Measurements from ENCODE around the gene DVL1.
"Not testable (repeated sequence)": the region's sequence is repeated elsewhere in the genome, so short reads cannot be mapped to it uniquely, and the experiment has no call there.

DVL1 gene

DNA sequence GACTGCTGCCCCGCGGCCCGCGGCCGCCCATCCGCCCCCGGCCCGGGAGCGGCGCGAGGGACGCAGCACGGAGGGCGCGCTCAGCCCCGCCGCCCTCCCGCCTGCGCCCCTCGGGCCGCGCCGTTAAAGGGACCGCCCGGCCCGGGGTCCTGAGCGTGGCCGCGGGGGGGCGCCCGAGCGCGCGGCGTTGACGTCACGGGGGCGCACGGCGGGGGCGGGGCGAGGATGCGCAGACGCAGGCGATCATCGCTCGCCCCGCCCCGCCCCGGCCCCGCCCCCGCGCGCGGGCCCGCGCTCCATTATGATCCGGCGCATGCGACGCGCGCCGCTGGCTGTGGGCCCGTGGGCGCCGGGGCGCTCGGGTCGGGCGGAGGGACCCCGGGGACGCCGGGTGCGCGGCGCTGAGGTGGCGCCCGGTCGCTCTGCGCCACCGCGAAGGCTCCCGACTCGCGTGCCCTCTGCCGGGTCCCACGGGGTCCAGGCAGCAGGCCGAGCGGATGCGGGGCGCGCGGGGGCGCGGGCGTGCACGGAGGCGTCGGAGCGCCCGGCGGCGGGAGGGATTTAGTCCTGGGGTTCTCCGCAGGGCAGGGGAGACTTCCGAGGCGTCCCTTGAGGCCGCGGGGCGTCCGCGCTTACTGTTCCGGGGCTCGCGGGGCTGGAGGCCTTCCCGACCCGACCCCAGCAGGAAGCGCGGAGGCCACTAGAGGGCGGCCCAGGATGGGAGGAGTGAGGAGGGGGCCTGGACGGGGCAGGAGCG is at the start of gene DVL1:
Gene DVL1, minus strand, starts transcription at position 163 of the 757 bp plus-strand sequence. CDS start 353 bp downstream, outside the sequence.
- peak; percentile 66 for DNase-seq

DNA sequence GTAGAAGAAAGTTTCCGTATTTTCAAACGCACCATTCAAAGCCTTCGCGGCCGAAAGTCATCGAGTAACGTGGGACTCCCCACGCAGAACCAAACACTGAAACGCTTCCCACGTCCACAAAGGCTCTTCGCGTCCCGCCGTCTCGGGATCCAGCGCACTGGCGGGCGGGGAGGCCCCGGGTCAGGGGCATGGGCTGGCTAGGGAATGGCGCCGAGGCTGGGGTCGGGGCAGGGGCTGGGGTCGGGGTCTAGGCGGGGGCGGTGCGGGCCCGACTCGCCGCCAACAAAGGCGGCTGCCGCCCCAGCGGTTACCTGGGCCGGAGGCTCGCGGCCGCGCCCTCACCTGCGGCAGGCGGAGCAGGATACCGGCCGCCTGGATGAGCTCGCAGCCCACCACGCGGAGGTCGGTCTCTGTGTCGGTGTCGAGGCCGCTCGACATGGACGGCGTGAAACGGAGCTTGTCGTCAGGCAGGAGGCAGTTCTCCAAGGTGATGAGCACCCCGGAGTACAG is 49.5 kb upstream of the DVL1 start:
- peak; percentile 46 for DNase-seq

DNA sequence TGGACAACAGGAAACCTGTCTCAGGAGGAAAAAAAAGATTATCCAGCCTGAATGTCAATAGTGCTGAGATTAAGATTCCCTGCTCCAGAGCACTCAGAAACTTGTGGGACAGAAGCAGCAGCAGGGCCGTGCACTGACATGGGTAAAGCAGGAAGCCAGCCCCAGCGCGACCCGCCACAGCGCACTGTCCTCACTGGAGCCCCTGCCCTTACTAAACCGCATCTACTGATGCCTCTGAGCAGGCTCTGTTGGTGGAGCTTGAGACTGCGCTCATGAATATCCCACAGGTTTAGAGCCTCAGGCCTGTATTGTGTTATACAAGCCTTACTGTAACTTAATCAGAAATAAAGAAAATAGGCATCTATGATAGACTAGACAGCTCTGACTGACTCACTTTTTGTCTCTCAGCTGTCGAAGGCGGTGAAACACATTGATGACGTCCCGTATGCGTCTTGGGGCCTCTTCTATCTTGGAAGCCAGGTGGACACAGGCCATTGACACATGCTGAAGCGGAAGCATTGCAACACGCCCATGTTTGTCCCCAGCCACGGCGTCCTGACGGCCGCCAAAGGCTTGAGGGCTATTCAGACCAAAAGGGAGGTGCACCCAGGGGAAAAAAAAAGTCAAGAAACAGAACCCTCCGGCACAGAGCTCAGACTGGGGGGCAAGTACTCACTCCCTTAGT is 48.8 kb upstream of the DVL1 start:
- peak; percentile 18 for DNase-seq

DNA sequence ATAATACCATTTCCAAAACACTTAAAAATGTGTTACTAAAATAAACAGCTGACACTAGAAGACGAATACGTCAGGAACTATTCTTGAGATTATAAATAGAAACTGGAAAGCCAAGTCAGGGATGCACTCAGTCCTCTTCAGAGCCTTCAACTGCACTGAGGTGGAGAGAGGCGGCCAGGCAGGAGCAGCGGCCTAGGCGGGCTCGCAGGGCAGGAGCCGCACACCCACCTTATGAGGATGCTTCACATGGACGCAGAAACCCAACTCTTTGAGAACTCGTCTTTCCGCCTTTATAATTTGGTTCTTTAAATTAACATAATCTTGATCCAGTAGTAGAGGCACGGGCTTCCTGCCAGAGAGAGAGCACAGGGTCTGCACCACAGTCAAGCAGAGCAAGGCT is 45.9 kb upstream of the DVL1 start:
- no peak for DNase-seq

DNA sequence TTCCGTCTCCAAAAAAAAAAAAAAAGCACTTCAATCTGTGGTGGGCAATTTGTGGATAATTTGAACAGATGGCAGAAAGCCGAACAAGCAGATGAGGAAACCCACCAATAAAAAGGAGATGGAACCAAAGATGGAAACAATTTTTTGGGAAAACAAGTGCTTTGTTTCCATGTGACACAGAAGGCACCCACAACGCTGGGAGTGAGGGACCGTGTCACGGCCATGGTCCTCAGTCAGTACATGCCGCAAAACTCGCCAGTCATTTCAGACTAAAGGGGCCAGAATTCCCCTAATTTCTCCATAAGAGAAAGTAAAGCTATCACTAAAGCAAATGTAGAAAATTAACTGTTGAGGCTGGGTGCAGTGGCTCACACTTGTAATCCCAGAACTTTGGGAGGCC is 44.9 kb upstream of the DVL1 start:
- no peak for DNase-seq

DNA sequence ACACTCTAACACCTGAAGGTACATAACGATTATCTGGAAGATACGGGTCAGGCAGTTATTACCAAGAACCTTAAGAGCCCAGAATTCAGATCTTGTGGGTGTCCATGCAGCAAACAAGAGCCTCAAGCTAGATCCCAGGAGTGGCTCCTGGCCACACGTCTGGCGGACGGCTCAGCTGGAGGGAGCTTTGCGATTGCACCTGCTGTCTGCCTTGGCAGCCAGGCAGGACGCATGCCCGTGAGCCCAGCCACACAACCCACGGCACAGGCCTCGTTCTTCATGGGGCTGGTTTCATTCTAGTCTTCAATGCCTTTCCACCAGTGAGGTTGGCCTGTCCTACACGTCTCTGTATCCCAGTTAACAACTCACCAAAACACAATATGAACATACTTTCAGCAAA is 44.2 kb upstream of the DVL1 start:
- DNase-seq, result no peak

DNA sequence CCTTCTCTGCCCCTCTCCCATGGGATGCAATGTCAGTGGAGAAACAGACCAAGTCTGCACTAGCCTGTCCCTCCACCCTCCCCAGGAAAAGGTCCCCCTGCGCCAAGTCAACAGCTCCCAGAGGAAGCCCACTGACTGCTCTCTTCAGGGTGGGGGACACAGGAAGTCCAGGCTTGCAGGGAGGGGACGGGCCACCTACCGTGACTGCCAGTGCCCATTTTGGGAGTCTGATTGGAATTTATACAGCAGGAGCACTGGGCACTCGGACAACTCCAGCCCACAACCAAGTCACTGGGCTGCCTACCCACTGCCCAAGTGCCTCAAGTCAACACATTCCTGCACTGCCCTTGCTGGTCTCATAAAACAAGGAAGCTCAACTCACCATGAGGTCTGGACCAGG is 43.8 kb upstream of the DVL1 start:
- DNase-seq, result no peak

DNA sequence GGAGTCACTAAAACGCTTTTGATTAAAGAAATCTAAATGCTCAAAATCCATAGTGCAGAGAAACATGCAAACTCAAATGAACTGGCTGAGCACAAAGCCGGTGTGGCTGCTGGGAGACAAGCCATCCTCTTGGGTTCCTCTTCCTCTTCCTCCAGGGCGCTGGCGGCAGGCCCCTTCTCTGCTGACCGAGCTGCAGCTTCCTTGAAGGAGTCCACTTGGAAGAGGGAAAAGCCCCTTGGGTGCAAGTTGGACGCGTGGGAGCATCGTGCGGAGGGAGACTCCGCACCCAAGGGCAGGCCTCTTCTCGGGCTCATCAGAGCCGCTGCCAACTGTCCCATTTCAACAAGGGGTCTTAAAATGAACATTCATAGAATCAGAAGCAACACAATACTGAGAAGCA is 42.0 kb upstream of the DVL1 start:
- no peak for DNase-seq

DNA sequence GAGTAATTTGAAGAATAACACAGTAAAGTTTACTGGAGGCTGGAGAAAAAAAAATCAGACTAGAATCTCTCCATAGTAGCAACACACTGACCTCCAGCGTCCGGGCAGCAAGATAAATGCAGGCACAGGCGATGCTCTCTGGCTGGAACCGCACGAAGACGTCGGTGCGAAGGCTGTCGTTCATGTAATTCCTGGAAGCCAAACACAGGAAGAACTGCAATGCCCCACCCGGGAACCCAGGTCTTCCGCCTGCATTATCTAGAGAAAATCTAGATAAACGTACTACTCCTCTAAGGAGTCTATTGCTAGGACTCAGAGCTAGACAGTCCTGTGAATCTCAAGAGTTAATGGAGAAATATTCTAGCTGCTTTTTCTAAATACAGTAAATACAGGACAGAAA is 41.5 kb upstream of the DVL1 start:
- DNase-seq, result no peak

DNA sequence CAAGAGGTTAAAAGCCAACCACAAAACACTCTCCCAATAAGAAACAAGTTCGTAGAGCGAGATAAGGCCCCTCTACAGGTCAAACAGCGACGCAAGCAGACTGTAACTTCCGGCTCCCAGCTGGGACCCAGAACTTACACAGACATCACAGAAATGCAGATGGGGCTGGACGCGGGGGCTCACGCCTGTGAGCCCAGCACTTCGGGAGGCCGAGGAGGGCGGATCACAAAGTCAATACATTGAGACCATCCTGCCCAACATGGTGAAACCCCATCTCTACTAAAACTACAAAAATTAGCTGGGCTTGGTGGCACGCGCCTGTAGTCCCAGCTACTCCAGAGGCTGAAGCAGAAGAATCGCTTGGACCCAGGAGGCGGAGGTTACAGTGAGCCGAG is 38.9 kb upstream of the DVL1 start:
- DNase-seq, result no peak

DNA sequence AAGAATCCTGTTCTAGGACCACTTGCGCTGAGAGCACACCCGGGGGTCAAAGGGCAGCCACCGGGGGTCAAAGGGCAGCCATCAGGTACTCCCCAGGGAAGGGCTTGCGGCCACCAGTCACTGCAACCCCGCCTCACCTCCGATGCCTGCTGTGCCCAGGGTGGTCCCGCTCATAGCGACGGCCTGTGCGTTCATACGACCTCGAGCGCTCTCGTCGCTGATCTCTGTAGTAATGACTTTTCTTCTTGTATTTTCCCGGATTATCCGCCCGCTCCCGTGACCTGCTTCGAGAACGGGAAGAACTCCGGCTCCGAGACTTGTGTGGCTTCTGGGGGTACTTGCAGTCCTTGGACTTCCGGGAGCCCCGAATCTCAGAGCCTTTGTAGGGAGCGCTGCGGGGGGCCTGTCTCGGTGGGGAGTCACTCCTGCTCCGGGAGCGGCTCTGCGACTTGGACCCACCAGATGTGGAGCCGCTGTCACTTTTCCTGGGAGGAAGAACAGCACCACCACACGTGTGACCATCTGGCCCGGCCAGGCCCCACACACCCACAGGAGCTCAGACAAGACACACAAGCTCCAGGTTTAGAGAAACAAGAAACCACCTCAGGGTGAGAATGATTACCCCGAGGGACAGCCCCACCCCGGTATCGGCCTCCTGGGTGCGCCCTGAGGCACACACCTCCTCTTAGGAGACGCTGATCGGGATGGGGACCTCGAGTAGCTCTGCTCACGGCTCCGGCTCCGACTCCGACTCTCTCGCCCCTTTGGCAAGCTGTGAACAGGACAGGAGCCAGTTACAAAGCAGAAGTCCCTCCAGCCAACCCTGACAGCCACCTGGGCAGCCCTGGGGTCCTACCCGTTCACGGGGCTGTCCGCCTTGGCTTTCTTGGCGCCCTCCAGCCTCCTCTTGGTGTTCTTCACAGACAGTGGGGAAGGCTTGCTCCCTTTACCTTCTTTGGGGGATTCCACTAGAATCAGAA is 38.2 kb upstream of the DVL1 start:
- DNase-seq, result no peak

DNA sequence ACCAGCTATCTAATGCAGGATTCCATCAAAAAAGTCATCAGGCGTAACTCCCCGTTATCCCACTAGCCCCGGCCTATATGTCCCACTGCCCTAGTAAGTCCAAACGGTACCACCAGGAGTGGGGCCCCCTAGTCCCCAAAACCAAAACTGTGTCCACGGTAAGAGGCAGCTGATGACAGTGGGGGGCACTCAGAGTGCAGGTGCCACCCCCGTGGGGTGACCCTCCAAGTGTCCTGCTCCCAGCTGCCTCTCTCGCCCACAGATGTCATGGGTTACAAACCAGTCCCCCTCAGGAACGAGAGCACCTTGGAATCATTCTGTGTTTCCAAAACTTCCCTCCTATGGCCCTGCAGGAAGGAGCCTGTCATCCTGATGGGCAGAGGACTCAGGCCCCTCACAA is 36.7 kb upstream of the DVL1 start:
- DNase-seq, result no peak

DNA sequence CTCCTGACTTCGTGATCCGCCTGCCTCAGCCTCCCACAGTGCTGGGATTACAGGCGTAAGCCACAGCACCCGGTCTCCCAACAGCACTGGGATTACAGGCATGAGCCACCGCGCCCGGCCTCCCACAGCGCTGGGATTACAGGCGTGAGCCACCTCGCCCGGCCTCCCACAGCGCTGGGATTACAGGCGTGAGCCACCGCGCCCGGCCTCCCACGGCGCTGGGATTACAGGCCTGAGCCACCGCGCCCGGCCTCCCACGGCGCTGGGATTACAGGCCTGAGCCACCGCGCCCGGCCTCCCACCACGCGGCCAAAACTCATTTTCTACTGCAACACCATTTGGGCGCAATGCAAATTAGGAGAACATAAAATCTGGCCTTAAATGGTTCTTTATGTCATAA is 36.1 kb upstream of the DVL1 start:
- not testable (repeated sequence) for DNase-seq

DNA sequence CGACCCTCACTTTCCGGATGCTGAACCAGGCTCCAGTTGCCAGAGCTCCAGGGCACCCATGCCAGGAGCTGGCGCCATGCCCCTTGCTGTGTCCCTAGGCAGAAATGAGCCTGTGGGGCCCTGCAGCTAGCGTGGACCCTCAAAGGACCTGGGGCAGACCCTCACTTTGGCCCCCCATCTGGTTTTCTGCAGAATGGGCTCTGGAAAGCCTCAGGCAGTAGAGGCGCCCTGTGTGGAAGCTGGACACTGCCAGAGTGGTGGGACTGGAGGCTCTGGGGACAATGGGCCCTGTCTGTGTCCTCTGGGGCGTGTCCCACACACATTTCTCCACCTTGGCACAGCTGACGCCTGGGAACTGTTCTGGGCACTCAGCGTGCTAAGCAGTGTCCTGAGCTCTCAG is 32.1 kb upstream of the DVL1 start:
- DNase-seq, result no peak

DNA sequence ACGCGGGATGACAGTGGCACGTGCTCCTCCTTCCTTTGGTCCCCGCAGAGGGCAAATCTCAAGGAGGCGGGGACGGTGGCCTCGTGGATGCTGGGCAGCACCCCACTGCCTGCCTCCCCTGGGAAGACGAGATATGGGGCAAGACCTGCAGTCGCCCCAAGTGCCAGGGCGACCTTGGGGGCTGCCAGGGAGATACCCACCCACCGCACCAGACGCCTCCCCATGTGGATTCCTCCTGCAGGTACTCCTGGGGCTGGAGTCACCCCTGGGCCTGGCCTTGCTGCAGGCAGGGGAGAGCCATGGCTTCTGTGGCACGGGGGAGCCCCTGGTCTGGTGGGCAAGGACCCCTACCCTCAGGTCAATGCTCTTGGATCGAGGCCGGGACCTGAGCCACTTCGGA is 31.6 kb upstream of the DVL1 start:
- no peak for DNase-seq

DNA sequence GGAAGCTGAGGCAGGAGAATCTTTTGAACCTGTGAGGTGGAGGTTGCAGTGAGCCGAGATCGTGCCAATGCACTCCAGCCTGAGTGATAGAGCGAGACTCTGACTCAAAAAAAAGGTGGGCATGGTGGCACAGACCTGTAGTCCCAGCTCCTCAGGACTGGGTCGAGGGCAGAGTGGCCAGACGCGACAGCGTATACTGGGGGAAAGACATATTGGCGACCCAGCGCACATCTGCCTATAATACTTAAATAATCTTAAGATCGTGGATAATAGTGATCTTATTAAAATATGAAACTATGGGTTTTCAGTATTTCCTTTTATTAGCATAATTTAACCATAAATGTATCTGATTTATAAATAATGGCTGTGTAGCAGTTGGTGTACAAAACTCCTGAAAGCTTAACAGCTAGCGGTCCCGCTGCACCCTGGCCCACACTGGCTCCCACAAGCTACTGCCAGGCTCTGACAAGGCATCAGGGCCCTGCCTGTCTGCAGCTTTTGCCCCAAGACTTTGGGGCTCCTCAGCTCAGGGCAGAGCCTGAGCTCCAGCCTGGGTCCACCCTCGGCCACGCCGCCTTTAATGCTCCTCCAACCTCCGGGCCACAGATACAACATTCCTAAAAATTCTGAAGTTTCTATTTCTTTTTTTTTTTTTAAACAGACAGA is 28.5 kb upstream of the DVL1 start:
- no peak for DNase-seq

DNA sequence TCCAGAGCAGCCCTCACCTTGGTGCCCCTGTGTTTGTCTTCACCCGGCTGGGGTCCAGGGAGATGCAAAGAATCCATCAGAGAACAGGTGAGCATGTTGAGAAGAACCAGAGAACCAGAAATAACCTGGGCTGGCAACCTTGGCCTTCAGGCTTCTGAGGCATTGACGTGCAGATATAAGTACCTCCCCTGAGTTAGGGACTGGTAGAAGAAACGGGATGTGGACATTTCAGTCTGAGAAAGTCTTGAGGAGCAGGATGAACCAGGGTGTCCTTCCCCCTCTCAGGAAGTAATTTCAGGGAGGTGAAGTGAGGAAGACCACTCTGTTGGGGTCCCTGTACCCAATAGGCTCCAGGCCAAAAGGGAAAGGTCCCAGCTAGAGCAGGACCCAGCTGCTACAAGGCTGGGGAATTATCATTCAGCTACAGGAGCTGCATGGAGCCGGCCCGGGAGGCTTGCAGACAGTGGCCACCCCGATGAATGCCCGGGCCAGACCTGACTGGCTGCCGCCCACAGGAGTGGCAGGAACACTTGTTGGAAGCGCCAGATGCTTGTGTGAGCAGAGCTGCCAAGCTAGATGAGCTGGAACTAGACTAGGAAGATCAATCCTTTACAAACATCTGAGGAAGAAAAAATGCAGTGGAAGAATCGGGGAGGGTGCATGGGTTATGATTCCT is 27.5 kb upstream of the DVL1 start:
- no peak for DNase-seq

DNA sequence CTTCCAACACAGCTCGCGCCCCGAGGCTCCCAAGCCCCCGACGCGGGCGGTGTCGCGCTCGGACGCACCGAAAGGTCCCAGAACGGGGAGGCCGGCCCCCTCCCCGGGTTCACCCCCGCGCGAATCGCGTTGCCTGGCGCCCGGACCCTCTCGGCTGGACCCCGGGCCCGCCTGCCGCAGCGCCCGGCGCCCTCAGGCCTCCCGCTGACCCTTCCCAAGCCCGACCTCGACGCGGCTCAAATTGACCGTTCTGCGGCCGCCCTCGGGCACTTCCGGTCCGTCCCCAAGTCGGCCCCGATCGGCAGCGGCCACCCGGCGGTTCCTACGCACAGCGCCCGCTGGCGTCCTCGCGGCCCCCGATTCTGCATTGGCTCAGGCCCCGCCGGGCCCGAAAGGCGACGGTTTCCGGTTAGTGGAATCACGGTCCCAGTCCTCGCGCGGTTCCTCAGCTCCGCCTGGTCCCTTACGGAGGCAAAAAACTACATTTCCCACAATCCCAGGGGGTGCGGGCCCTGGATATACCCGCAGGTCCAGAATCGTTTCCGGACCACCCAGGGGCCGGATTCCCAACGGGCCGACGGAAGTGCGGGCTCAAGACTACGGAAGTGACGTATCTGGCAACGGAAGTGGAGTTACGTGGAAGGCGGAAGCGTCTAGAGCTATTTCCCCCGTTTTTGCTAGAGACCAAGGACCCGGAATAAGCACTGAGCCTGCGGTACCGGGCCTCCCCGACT is 25.9 kb upstream of the DVL1 start, which contains the start of gene AURKAIP1:
Gene AURKAIP1, minus strand, starts transcription at position 279 of the 734 bp plus-strand sequence. CDS start 451 bp downstream, outside the sequence.
- DNase-seq, result peak; percentile 96

DNA sequence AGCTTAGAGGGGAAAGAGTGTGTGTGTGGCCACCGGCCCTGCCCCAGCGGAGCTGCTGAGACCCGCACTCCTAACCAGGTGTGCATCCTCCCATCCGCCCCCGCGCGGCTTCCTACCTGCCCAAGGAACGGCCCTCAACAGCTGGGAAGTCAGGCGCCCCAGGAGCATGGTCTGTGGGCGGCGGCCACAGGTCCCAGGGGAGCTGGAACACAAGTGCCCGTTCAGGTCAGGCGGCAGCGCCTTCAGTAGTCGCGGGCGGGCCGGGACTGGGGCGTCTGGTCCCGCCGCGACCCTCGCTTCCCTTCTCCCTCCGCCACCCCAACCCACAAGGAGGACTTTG is 25.3 kb upstream of the DVL1 start:
- DNase-seq, result no peak

DNA sequence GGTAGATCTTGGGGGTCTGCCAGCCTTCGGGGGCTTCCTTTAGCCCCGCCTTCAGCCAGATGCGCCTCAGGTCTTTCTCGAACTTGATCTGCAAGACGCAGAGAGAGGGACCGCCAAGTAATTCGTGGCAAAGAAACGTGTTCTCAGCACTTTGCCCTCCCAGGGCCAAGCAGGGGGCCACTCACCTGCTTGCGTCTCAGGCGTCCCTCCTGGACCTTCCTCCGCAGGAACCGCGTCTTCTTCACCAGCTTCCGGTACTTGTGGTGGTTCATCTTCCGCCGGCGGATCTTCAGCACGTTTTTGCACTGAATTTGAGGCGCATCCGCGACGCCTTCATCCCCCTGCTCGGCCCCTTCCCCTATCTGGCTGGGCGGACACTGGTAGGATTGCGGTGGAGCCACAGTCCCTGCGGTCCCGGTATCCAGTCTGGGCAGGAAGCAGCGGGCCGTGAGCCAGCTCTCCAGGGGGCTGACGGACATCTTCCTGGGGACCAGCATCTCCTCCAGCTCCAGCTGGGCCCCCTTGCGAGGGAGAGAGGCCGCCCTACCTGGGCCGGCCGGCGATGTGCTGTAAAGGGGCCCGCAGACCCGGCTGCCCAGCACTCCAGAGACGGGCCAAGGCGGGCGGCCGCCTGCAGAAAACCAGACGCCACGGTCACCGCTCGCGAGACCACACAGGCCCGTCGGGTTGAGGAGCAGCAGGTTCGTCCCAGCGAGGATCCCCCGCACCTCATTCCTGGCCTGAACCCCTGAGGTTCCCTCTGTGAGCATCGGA is 24.8 kb upstream of the DVL1 start:
- DNase-seq, result no peak

Data from activated naive CD4-positive, alpha-beta T cell treated with Interleukin-2 at 50 U/mL for 16 hours (primary cell).